ENCODE results near the gene CHST8. TPM values are rescaled to one million over a fixed set of nuclear protein-coding genes. Genes with fewer than 3 reads are reported as not detected.

CHST8 gene
- total and polyA plus RNA-seq, 5 donors, result 0.15 to 0.63 (median 0.37) TPM; not detected in 1

DNA sequence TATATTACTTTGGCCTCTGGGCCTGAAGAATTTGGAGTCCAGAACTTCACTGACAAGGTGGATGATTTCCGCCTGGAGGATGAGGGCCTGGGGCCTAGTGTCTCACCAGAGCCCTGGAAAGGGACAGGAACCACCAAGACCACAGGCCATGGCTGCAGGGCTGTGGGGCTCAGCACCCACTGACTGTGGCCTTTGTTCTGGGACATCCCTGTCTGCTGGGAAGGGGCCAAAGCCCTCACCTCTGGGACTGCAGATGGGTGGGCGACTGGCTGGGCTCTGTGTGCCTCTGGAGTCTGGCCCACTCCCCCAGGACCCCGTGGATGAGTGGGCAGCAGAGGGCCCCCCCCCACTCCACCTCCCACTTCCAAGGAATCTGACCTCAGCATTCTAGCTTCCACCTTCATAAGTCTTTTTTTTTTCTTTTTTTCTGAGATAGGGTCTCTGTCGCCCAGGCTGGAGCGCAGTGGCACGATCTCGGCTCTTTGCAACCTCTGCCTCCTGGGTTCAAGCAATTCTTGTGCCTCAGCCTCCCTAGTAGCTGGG, 20.3 kb downstream of the CHST8 start:
- H3K4me3 ChIP-seq (ENCODE audit: low read length), result no peak overlapping the region
- H3K27ac ChIP-seq (ENCODE audit: low read length), result no peak overlapping the region
- ATAC-seq, result no peak
- H3K9me3 ChIP-seq (ENCODE audit: control insufficient read depth, low read length), result no peaks in the 10 kb centered on the region
- H3K4me1 ChIP-seq (ENCODE audit: control insufficient read depth, insufficient read depth, low read length), result no peaks in the 10 kb centered on the region
- no peaks in the 10 kb centered on the region for H3K27me3 ChIP-seq (ENCODE audit: control insufficient read depth, insufficient read depth)
- intact Hi-C loops (cut with DNase I), result no loop called here
- DNase-seq, result no peak
- WGBS, result 81% methylated on average over 7 of the region's 7 CpGs

DNA sequence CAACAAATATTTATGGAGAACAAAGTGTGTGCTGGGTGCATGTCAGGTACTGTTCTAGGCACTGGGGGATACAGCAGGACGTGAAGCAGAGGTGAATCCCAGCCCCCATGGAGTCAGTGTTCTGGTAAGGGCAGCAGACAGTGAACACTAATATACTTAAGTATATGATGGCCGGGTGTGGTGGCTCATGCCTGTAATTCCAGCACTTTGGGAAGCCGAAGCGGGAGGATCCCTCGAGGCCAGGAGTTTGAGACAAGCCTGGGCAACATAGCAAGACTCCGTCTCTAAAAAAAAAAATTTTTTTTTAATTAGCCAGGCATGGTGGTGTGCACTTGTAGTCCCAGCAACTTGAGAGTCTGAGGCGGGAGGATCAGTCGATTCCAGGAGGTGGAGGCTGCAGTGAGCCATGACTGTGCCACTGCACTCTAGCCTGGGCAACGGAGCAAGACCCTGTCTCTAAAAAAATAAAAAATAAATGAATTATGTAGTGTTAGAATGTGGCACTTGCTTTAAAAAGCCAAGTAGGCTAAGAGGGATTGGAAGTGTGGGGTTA, 22.6 kb downstream of the CHST8 start:
- WGBS, result 90% methylated on average over 9 of the region's 9 CpGs
- Histone ChIP-seq H3K4me3 (ENCODE audit: low read length) (no peak overlapping the region), H3K9me3 (ENCODE audit: control insufficient read depth, low read length) (no peaks in the 10 kb centered on the region), H3K27ac (ENCODE audit: low read length) (no peak overlapping the region), H3K27me3 (ENCODE audit: control insufficient read depth, insufficient read depth) (no peaks in the 10 kb centered on the region), H3K4me1 (ENCODE audit: control insufficient read depth, insufficient read depth, low read length) (no peaks in the 10 kb centered on the region)
- DNase-seq (no peak), ATAC-seq (no peak)
- intact Hi-C loops (cut with DNase I), result no loop called here

DNA sequence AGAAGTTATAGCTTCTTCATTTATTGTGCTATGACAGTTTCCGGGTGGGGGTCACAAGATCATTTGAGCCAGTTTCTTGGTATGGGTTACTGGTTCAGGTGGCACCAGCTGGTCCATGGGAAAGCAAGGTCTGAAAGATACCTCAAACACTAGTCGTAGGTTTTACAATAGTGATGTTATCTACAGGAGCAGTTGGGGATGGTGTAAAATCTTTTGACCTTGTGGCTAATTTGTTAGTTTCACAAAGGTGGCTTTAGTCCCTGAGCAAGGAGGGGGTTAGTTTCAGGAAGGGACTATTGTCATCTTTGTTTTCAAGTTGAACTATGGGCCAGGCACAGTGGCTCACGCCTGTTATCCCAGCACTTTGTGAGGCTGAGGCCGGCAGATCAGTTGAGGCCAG, 24.6 kb downstream of the CHST8 start:
- Histone ChIP-seq H3K27ac (ENCODE audit: low read length) (no peak overlapping the region), H3K4me3 (ENCODE audit: low read length) (no peak overlapping the region), H3K27me3 (ENCODE audit: control insufficient read depth, insufficient read depth) (no peaks in the 10 kb centered on the region), H3K4me1 (ENCODE audit: control insufficient read depth, insufficient read depth, low read length) (no peaks in the 10 kb centered on the region), H3K9me3 (ENCODE audit: control insufficient read depth, low read length) (no peaks in the 10 kb centered on the region)
- no peak for DNase-seq
- 80% methylated on average over 4 of the region's 4 CpGs for WGBS
- intact Hi-C loops (cut with DNase I), result no loop called here
- ATAC-seq, result no peak

DNA sequence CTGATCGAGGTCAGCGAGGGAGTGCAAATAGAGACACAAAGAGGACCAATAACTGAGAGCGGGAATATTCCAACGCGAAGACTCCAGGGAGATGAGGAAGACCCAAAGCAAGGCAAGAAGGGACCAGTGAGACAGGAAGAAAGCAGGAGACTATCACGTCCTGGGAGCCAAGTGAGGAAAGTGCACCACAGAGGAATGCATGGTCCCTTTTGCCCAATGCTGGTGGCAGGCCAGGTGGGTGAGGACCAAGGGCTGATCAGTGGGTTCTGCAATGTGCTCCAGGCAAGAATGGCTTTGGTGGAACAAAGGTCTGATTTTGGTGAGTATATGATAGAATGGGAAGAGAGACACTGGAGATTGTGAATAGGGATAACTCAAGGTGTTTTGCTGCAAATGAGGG, 25.4 kb downstream of the CHST8 start:
- DNase-seq (no peak), ATAC-seq (no peak)
- 82% methylated on average over 6 of the region's 6 CpGs for WGBS
- H3K4me3 ChIP-seq (ENCODE audit: low read length), result no peak overlapping the region
- no peaks in the 10 kb centered on the region for H3K4me1 ChIP-seq (ENCODE audit: control insufficient read depth, insufficient read depth, low read length)
- no peaks in the 10 kb centered on the region for H3K27me3 ChIP-seq (ENCODE audit: control insufficient read depth, insufficient read depth)
- intact Hi-C loops (cut with DNase I), result no loop called here
- H3K9me3 ChIP-seq (ENCODE audit: control insufficient read depth, low read length), result no peaks in the 10 kb centered on the region
- H3K27ac ChIP-seq (ENCODE audit: low read length), result no peak overlapping the region

GRCh38 chr19:33649627-33650305, 28.0 kb downstream of the CHST8 start:
- intact Hi-C loops (cut with DNase I), result no loop called here
- no peak overlapping the region for H3K4me3 ChIP-seq (ENCODE audit: low read length)
- no peaks in the 10 kb centered on the region for H3K9me3 ChIP-seq (ENCODE audit: control insufficient read depth, low read length)
- ATAC-seq (no peak), DNase-seq (no peak)
- H3K27me3 ChIP-seq (ENCODE audit: control insufficient read depth, insufficient read depth), result no peaks in the 10 kb centered on the region
- no peak overlapping the region for H3K27ac ChIP-seq (ENCODE audit: low read length)
- H3K4me1 ChIP-seq (ENCODE audit: control insufficient read depth, insufficient read depth, low read length), result no peaks in the 10 kb centered on the region
- 49% methylated on average over 4 of the region's 4 CpGs for WGBS

GRCh38 chr19:33653684-33654083, 31.9 kb downstream of the CHST8 start:
- Histone ChIP-seq H3K27ac (ENCODE audit: low read length) (no peak overlapping the region), H3K9me3 (ENCODE audit: control insufficient read depth, low read length) (no peaks in the 10 kb centered on the region), H3K27me3 (ENCODE audit: control insufficient read depth, insufficient read depth) (no peaks in the 10 kb centered on the region), H3K4me1 (ENCODE audit: control insufficient read depth, insufficient read depth, low read length) (no peaks in the 10 kb centered on the region), H3K4me3 (ENCODE audit: low read length) (no peak overlapping the region)
- WGBS, result 58% methylated on average over 2 of the region's 2 CpGs
- ATAC-seq (no peak), DNase-seq (no peak)
- intact Hi-C loops (cut with DNase I), result no loop called here

DNA sequence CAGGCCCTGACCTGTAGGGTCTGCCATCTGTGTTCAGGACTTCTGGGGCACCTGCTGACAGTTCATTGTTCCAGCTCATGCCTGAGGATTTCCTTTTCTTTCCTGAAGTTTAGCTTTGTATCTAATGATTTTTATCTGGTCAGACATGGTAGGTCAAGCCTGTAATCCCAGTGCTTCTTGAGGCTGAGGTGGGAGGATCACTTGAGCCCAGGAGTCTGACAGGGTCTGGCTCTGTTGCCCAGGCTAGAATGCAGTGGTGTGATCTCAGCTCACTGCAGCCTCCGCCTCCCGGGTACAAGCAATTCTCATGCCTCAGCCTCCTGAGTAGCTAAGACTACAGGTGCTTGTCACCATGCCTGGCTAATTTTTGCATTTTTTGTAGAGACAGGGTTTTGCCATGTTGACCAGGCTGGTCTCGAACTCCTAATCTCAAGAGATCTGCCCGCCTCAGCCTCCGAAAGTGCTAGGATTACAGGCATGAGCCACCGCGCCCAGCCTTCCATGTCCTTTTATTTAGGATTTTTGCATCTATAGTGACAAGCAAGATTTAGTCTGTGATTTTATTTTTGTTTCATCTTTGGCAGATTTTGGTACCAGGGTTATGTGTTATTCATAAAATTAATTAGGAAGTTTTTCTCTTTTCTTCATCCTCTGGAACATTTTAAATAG, 33.2 kb downstream of the CHST8 start:
- no peaks in the 10 kb centered on the region for H3K27me3 ChIP-seq (ENCODE audit: control insufficient read depth, insufficient read depth)
- no peaks in the 10 kb centered on the region for H3K9me3 ChIP-seq (ENCODE audit: control insufficient read depth, low read length)
- H3K4me1 ChIP-seq (ENCODE audit: control insufficient read depth, insufficient read depth, low read length), result no peaks in the 10 kb centered on the region
- intact Hi-C loops (cut with DNase I), result no loop called here
- no peak for ATAC-seq
- no peak for DNase-seq
- no peak overlapping the region for H3K27ac ChIP-seq (ENCODE audit: low read length)
- H3K4me3 ChIP-seq (ENCODE audit: low read length), result no peak overlapping the region
- WGBS, result 80% methylated on average over 7 of the region's 7 CpGs

- Histone ChIP-seq H3K4me3 (ENCODE audit: low read length) (no peak overlapping the region), H3K27me3 (ENCODE audit: control insufficient read depth, insufficient read depth) (no peaks in the 10 kb centered on the region), H3K4me1 (ENCODE audit: control insufficient read depth, insufficient read depth, low read length) (no peaks in the 10 kb centered on the region), H3K27ac (ENCODE audit: low read length) (no peak overlapping the region), H3K9me3 (ENCODE audit: control insufficient read depth, low read length) (no peaks in the 10 kb centered on the region)
- no peak for DNase-seq
- 84% methylated on average over 5 of the region's 5 CpGs for WGBS
- intact Hi-C loops (cut with DNase I), result no loop called here
- ATAC-seq, result no peak
Observed at GRCh38 chr19:33659835-33660234, 38.1 kb downstream of the CHST8 start.

GRCh38 chr19:33660410-33661124, 38.8 kb downstream of the CHST8 start:
- DNase-seq (no peak), ATAC-seq (no peak)
- 75% methylated on average over 11 of the region's 11 CpGs for WGBS
- Histone ChIP-seq H3K9me3 (ENCODE audit: control insufficient read depth, low read length) (no peaks in the 10 kb centered on the region), H3K4me3 (ENCODE audit: low read length) (no peak overlapping the region), H3K4me1 (ENCODE audit: control insufficient read depth, insufficient read depth, low read length) (no peaks in the 10 kb centered on the region), H3K27me3 (ENCODE audit: control insufficient read depth, insufficient read depth) (no peaks in the 10 kb centered on the region), H3K27ac (ENCODE audit: low read length) (no peak overlapping the region)
- intact Hi-C loops (cut with DNase I), result no loop called here

DNA sequence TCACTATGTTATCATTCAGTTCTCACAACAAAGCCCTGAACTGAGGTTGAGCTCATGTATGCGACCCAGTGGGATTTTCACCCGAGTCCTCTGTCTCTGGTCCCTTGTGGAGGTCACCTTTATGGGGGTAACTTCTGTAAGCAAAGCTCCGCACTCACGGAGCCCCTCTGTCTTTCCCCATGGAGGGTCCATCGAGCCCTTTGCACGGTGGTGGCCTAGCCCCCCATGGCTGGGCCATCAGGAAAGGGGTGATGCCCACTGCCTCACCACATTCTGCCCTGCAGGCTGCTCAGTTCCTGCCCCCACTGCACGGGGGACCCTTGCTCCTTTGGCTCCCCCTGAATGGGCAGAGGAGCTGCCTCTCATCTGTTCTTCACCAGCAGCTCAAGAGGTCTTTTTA, 39.6 kb downstream of the CHST8 start:
- DNase-seq (no peak), ATAC-seq (no peak)
- H3K27me3 ChIP-seq (ENCODE audit: control insufficient read depth, insufficient read depth), result no peaks in the 10 kb centered on the region
- no peak overlapping the region for H3K4me3 ChIP-seq (ENCODE audit: low read length)
- H3K4me1 ChIP-seq (ENCODE audit: control insufficient read depth, insufficient read depth, low read length), result no peaks in the 10 kb centered on the region
- WGBS, result 78% methylated on average over 7 of the region's 7 CpGs
- no peak overlapping the region for H3K27ac ChIP-seq (ENCODE audit: low read length)
- intact Hi-C loops (cut with DNase I), result no loop called here
- H3K9me3 ChIP-seq (ENCODE audit: control insufficient read depth, low read length), result no peaks in the 10 kb centered on the region

Measured in right cardiac atrium (tissue), 5 donors.